ENCODE results near the gene WASL.
"Not testable (repeated sequence)": the region's sequence is repeated elsewhere in the genome, so short reads cannot be mapped to it uniquely, and the experiment has no call there.

Gene WASL

DNA sequence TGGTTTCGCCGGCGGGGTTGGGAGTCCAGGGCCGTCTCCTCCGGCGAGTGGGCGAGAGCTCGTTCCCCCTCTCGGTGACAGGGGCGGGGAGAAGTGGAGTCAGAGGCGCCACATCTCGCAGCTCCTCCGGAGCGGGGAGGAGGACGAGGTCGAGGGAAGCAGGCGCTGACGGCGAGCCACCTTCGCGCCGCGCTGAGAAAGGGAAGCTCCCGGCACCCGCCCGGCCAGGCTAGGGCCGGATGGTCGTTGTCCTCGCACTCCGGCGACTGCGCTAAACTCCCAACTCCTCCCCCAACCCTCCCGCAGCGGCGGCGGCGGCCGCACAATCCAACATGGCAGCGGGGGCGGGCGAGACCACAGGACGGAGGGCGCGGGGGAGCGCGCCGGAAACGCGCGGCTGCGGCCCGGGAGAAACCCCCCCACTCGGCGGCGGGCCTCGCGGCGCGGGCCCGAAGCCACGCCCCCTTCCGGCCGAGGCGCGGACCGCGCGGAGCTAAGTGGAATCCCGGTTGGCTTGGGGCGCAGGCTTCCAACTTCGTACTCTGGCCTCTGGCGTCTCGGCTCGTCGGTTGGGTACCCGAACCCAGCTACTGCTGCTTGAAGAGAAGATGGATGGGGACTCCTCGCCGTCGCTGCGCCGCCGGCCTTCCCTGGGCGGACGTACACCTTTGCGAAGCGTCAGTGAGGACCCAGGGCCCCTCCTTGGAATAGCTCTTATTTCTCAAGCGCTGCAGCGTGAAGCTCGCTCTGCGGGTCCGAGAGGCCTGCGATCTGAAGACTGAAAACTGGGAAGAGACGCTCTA, at the start of gene WASL:
TSS of gene WASL (minus strand) at position 270 of the 803 bp plus-strand sequence. CDS start at position 1, 269 bp downstream.
- DNase-seq (ENCODE audit: low read depth) = peak; percentile 74

DNA sequence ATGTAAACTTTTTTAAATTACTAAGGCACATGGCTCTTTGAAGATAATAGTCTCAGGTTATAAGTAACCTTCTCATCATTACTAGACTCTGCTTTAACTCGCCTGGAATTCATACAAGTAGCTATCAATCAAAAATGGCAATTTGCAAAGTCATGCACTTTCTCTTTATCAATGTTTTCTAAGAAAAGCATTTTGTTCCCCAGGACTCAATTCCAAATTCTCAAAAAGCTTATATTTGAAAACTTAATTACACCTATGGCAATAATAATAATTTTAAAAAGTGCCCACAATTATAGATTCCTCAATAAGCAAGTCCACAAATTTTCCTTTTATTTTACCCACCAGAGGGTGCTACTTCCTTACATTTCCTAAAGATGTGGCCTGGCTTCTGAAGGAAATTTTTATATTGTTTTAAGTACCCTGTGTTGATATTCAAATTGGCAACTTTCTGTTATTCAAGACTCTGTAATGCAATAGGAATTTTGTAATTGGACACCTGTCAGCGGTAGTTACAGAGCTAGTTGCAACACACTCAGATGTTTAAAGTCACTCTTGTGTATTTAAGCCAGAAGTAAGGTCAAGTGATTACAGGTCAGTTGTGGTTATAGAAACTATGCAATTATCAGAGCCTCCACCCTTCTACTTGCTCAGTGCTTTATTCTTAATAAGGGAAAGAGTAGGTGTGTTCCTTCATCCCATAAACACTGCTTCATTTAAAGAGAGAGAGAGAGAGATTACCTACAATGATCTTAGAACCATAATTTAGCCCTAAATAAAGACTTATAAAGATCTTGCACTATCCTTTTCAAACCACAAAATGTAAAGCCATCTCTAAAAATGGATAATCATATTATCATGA, 49.1 kb upstream of the WASL start:
- DNase-seq (ENCODE audit: low read depth) = peak; percentile 22

DNA sequence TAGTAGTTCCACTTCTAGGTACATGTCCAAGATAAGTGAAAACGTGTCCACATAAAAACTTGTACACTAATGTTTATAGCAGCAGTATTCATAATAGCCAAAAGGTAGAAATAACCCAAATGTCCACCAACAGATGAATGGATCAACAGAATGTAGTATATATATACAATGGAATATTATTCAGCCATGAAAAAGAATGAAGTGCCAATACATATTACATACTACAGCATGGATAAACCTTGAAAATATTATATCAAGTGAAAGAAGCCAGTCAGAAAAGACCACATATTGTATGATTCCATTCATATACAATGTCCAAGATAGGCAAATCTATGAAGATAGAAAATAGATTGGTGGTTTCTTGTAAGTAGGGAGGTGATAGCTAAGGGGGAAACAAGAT, 47.8 kb upstream of the WASL start:
- DNase-seq (ENCODE audit: low read depth) = no peak

DNA sequence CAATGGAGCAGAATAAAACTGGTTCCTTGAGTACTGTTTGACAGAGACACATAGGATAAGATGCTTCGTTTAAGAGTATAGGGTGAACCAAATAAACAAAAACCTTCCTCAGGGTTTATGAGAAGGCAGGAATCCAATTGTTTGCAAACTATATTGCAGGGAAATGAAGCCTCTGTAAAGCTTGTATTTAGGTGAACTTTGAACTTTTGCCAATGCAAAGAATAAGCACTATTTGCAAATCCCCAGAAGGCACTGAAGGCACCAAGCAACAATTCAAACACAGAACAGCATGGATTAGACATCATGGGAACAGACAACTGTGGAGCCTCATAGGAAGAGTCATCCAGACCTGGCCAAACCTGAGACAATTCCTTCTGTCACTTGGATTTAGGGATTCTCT, 47.1 kb upstream of the WASL start:
- no peak for DNase-seq (ENCODE audit: low read depth)

DNA sequence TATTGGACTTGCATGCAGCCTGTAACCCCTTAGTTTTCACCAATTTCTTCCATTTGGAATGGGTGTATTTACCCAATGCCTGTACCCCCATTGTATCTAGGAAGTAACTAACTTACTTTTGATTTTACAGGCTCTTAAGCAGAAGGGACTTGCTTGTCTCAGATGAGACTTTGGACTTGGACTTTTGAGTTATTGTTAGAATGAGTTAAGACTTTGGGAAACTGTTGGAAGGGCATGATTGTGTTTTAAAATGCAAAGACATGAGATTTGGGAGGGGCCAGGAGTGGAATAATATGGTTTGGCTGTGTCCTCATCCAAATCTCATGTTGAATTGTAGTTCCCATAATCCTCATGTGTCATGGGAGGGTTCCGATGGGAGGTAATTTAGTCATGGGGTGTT, 46.3 kb upstream of the WASL start:
- DNase-seq (ENCODE audit: low read depth) = not testable (repeated sequence)

DNA sequence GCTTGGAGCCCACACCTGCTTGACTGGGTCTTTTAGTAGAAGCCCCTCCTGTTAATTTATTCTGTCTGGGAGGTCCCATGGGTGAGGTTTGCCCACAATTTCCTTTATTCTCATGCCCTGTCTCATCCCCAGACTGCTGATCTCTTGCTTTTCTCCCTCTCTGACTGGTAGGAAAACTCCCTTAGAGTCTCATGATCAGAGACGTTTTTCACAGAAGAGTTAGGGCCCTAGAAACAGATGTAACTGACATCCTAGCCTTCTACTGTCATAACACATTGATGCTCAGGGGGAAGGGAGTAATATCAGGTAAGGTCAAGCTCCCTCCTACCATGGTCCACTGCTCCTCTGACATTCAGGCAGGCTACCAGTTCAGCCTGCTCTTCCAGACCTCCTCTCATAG, 43.7 kb upstream of the WASL start:
- no peak for DNase-seq (ENCODE audit: low read depth)

DNA sequence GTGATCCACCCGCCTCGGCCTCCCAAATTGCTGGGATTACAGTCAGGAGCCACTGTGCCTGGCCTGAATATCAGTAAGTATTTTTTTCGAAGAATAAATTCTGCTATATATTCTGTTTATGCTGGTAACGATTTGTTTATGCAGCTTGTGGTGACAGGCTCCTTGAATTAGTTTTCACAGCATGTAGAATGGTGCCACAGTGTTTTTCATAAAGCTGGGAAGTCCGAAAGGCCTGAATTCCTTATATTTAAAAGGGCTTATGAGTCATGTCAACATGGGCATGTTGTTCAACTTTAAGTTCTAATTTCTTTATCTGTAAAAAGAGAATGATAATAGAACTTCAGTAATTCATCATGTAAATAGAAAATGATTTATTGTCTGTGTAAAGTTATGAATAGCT, 42.2 kb upstream of the WASL start:
- no peak for DNase-seq (ENCODE audit: low read depth)

DNA sequence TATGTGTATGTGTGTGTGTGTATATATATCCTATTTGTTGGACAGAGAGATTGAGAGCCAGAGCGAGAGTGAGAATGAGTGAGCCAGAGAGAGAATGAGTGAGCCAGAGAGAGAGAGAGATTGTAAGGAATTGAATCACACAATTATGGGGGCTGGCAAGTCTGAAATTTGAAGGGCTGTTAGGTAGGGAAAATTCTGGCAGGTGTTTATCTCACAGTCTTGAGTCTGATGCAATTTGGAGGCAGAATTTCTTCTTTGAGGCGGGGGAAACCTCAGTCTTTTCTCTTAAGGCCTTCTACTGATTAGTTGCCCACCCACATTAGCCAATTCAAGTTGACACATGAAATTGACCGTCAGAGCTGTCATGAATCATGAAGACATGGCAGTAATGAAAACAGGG, 41.0 kb upstream of the WASL start:
- DNase-seq (ENCODE audit: low read depth) = no peak

DNA sequence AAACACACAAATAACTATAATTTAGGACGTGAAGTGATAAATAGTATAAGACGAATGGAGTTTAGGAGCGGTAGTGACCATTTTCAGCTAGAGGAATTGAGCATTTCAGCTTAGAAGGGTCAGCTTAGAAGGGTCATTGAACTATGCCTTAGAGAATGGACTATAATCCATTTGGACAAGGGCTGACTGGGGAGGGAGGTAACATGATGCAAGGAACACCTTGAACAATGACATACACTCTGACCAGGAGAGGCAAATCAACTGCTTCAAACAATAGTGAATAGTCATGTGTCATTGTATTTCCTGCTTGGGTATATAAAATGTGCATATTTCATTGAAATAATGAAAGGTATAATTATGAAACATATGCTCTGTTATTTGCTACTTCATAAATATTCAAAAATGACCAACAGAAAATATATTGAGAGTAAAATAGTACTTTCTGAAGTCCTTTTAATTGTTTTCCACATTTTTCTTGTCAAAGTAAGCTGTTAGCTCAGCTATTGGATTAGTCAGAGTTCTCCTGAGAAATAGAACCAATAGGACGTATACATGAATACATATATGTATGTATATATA, 40.5 kb upstream of the WASL start:
- no peak for DNase-seq (ENCODE audit: low read depth)

DNA sequence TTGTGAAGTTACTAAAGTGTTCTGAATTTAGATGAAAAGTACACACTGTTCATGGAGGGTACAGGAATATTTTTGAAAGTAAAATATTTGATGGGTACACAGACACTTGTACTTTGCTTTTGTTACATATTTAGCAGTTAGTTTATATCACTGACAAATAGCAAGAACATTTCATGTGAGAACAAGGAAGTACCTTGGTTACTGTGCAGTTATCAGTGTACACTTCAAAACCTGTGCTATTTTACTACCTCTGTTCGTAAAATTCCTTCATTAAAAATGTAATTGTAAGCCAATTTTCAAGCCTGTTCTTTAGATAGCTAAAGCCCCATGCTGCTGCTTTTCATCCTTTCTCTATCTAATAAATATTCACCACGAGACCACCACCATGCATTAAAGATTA, 39.8 kb upstream of the WASL start:
- DNase-seq (ENCODE audit: low read depth) = no peak

DNA sequence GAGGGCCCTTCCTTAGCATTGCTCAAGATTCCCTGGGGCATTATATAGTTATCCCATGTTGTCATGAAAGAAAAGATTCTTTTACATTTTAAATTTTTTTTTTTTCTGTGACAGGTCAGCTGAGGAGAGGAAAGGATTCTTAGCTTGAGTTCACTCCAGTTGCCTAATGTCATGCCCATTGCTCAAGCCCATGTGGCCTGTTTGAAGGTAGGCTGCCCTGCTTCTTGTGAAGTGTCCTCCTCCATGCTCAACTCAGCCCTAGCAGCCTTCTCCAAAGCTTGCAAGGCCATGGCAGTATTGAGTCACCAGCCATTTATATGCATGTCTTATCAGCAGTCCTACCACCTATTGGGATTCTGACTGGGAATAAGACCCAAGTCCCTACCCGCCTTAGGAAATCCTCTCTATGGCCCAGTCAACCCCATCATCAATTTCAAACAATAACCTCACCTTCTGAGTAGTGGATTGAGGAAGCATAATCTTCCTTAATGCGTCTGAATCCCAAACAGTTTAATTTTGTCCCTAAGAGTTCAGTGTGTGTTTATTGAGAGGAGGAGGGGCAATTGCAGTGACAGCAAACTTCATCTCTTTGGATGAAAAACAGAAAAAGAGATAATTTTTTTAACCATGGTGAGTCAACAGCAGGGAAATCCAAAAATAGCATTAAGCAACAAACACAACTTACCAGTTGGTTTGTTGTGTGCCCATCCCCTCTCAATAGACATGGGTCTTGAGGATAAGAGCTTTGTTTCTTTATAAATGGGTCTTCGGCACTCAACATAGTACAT, 38.6 kb upstream of the WASL start:
- no peak for DNase-seq (ENCODE audit: low read depth)

DNA sequence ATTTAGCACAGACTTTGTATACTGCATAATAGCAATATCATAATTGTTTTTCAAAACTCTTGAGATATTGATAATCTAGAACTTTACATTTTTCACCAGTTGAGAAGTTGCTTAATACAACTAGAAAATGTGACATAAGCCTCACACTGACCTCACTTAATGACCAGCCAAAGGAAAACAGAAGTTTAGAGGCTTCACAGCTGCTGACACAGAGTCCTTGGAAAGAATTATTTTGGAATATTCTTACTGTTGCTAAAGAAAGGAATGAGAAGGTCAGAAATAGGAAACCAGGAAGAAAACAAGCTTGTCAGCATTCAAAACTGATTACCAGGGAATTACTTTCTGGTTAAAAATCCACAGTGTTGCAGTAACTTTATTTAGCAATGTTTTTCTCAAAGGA, 35.5 kb upstream of the WASL start:
- DNase-seq (ENCODE audit: low read depth) = no peak

DNA sequence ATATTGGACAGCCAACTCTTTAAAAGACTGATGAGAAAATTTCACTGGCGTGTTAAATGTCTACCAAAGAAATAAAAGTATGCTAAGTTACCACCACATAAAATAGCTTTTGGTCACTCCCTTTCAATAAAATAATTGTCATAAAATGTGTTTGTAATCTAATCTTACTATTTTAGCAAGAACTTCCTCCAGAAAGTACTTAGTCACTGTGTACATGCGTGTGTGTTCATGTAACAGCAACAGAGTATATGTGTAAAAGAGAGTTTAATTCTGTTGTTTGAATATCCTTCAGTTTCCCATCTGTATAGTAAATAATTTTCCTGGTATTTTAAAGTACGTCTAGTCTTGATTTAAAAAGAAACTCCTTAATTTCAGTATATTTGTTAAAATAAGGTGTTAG, 35.0 kb upstream of the WASL start:
- DNase-seq (ENCODE audit: low read depth) = no peak

DNA sequence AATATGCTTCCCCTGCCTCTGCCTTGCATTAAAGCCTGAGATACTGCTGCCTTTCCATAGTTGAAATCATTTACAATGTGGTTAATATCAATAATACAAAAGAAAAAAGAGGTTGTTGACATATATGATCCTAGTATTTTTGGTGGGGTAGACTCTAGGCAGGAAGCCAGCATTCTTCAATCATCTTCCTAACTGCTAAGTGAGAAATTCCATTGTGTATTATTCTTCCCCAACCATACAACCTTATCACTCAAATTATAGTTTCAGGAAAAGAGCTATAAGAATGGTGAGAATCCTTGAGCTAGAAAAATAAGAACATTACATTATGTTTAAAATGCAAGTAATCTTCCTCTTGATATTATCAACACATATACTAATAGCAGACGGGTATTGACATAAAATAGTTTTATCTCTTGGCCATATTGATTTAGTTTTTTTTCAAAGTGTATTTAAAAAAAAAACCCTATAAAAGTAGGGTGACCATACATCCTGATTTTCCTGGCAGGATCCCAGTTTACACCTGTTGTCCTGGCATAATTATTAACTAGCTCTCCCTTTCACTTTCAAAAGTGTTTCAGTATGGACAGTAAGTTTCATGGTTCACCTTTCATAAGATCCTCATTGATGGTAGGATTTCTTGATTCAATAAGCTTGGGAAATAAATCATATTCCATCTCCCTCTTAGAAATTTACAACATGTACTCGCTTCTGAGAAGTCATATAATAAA, 33.4 kb upstream of the WASL start:
- no peak for DNase-seq (ENCODE audit: low read depth)

DNA sequence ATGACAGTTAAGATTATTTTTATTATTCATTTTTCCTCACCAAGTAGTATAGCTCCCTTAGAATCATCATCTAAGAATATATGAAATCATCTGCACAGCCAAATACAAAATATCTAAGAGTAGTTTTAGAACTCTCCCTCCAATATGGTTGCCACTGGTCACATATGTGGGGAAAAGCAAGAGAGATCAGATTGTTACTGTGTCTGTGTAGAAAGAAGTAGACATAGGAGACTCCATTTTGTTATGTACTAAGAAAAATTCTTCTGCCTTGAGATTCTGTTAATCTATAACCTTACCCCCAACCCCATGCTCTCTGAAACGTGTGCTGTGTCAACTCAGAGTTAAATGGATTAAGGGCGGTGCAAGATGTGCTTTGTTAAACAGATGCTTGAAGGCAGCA, 31.7 kb upstream of the WASL start:
- DNase-seq (ENCODE audit: low read depth) = not testable (repeated sequence)

DNA sequence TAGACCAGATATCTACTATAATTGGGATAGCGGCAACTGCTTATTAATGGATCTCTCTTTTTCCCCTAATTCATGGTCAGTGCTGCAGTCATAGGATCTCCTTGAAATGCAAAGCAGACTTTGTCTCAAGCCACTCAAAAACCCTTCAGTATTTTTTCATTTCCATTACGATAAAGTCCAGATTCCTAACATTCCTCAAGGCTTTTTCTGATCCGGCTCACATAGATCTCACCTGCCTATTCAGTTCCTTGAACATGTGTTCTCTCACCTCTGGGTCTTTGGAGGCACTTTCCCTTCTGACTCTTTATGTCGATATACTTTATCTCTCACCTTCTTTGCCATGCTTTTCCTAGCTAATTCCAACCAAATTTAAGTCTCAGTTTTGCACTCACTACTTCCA, 25.7 kb upstream of the WASL start:
- DNase-seq (ENCODE audit: low read depth) = no peak

DNA sequence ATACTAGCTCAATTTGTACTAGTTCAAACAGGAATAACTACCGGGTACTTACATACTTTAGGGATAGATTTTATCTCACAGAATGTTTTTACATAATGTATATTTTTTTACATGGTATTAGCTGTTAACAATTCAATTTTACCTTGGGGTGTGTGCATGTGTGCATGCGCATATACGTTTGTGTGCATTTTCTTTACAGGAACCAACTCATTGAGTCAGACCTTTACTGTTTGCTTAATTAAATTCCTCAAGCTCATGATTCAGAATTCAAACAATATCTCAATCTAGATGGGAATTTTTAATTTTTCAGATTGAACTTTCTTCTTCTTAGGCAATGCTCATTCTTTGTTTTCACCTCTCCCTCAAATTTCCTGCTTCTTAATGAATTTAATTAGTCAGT, 24.7 kb upstream of the WASL start:
- no peak for DNase-seq (ENCODE audit: low read depth)

DNA sequence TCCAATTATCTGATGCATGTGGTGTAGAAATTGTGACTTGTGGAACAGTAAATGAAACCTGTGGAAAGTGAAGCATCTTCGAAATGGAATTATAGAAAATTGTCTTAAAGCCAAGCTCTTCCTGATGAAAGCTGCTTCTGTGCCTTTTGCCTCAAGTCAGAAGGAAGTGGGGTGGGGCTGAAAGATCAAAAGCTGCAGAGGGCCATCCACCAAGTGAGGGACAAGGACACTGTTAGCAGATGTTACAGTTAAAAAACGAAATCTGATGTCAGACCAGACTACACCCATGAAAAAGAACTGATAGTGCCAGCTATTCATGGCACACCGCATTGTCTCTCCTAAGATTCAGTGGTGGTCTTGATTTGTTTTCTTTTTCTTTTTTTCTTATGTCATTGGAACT, 23.8 kb upstream of the WASL start:
- DNase-seq (ENCODE audit: low read depth) = no peak

DNA sequence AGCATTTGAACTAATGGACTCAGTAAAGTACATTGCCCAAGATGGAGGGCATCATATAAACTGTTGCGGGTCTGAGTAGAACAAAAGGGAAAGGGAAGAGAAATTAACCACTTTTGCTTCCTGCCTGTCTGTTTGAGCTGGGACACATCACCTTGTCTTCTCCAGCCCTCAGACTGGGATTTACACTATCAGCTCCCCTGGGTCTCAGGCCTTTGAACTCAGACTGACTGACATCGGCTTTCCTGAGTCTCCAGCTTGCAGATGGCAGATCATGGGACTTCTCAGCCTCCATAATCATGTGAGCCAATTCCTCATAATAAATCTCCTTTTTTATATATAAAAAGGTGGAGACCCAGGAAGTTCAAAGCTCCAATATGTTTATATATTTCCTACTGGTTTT, 23.0 kb upstream of the WASL start:
- no peak for DNase-seq (ENCODE audit: low read depth)

DNA sequence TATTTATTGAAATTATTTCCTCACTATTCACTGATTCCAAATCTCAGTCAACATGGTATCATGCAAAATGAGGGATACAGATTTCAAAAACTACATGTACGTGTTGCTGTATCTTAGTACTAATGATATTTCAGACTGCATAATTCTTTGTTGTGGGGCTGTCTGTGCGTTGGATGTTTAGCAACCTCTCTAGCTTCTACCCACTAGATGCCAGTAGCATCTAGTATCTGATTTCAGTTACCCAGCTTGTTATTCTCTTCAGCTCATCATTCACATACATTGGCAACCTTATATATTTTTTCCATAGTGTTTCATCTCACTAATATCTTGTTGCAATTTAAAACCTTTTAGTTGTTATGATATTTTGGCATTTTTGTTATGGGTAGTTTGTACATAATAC, 22.5 kb upstream of the WASL start:
- no peak for DNase-seq (ENCODE audit: low read depth)

DNA sequence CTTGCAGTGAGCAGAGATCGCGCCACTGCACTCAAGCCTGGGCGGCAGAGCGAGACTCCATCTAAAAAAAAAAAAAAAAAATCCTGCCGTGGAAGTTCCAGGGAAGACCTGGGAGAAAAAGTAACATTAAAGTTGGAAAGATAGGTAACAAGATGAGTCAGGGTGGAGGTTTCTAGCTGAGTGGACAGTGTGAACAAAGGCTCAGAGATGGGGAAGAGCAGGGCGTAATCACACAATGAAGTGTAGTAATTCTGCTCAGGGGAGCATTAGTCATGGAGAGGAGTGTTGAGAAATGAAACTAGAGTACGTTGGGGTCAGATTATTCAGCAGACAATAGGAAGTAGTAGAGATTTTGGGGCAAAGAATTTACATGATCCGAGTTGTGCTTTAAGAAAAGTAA, 21.6 kb upstream of the WASL start:
- peak; percentile 12 for DNase-seq (ENCODE audit: low read depth)

DNA sequence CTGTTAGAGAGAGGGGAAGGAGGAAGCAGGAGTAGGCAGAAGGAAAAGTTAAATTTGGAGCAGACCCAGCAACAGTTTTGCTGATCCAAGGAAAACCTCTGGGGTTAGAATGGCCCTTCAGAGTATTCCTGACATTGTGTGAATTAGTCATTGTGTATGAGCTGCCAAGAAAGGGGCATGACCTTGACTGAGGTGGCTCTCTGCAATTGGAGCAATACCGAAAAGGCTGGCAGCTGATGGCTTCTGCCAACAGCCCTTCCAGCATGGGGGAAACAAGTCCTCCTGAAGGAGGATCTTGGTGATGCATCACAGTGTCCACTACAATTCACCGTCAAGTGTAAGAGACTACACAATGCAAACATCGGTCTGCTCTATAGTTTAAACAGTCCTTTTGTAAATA, 20.6 kb upstream of the WASL start:
- DNase-seq (ENCODE audit: low read depth) = no peak

All from GM04504 (cell line).